GM12878 (cell line): ENCODE measurements around the gene PRSS35. TPM values are rescaled to one million over a fixed set of nuclear protein-coding genes. Genes with fewer than 3 reads are reported as not detected.

Source experiments
- ATAC-seq: fragments of 200-7000 bp; cut with Tn5 transposase; 3 replicates; pipeline ENCODE4 v1.9.1; 2020; ENCODE audit warnings: mild to moderate bottlenecking, moderate library complexity
- BruUV-seq: library from RNA; stranded (reverse); fragments of 400-500 nt; replicated peaks from 2 replicates; lab custom pipeline; 2021; lab: Mats Ljungman, UMichigan
- CTCF ChIA-PET: fragments of 300-600 bp; sonication (Branson Sonifier 250); formaldehyde crosslinking; extraction: SDS; loops from one replicate; lab custom pipeline; 2021; ENCODE audit warnings: inconsistent platforms; lab: Yijun Ruan, JAX
- POLR2A ChIA-PET: fragments of 350-600 bp; formaldehyde crosslinking; extraction: SDS; loops from one replicate; lab custom pipeline; 2021; ENCODE audit warnings: inconsistent platforms; lab: Charles Lee
- RAD21 ChIA-PET: fragments of 300-600 bp; sonication (Branson Sonifier 250); formaldehyde crosslinking; loops from one replicate; lab custom pipeline; 2023; ENCODE audit warnings: antibody characterized with exemption; ENCODE audit not compliant: unreplicated experiment; lab: Charles Lee
- SMC1A ChIA-PET: fragments of 300-600 bp; sonication (Branson Sonifier 250); formaldehyde crosslinking; loops from one replicate; lab custom pipeline; 2023; ENCODE audit not compliant: unreplicated experiment, uncharacterized antibody; lab: Charles Lee
- DNase-seq: peaks from one replicate; pipeline ENCODE4 v3.0.0-alpha.2; 2011; ENCODE audit warnings: low read depth, low spot score
- FAIRE-seq: peaks from 3 replicates; lab custom pipeline; 2011; peaks lifted over from hg19 to GRCh38; lab: Jason Lieb, UNC
- H2AFZ ChIP-seq: 2 replicates; pipeline ENCODE4 v1.6.0; 2011; ENCODE audit warnings: low read depth, low read length, control low read depth; ENCODE audit not compliant: control insufficient read depth
- H3K27ac ChIP-seq: 2 replicates; pipeline ENCODE4 v1.5.1; 2011; ENCODE audit warnings: control low read depth; ENCODE audit not compliant: control insufficient read depth, insufficient read depth
- H3K27me3 ChIP-seq, 2 experiments: replicated peaks in 1 of 2; 2 replicates each; pipeline versions ENCODE4 v1.6.0 to v1.6.1; 2011; ENCODE audit warnings: low read length in 1 of 2; ENCODE audit not compliant: control insufficient read depth in 2 of 2, insufficient read depth in 2 of 2
- H3K36me3 ChIP-seq, 2 experiments: 2 replicates each; pipeline ENCODE4 v1.5.1; 2011; ENCODE audit warnings: low read length in 1 of 2; ENCODE audit not compliant: control insufficient read depth in 2 of 2, insufficient read depth in 2 of 2
- H3K4me1 ChIP-seq: 2 replicates; pipeline ENCODE4 v1.6.1; 2011; ENCODE audit warnings: mild to moderate bottlenecking, low read length, moderate library complexity, mixed read lengths; ENCODE audit not compliant: control insufficient read depth, insufficient read depth
- H3K4me2 ChIP-seq: 2 replicates; pipeline ENCODE4 v1.6.0; 2011; ENCODE audit warnings: control low read depth; ENCODE audit not compliant: control insufficient read depth, insufficient read depth
- H3K4me3 ChIP-seq: fragments of 200-600 bp; sonication (generic); 2 replicates; pipeline ENCODE4 v1.5.1; 2016
- H3K79me2 ChIP-seq: 2 replicates; pipeline ENCODE4 v1.6.0; 2011; ENCODE audit warnings: low read length; ENCODE audit not compliant: control insufficient read depth, insufficient read depth
- H3K9ac ChIP-seq: 2 replicates; pipeline ENCODE4 v1.8.0; 2011; ENCODE audit warnings: low read length, control low read depth, mixed read lengths; ENCODE audit not compliant: control insufficient read depth, insufficient read depth
- H3K9me3 ChIP-seq: replicated peaks from 3 replicates; pipeline ENCODE4 v1.5.1; 2011; ENCODE audit warnings: mild to moderate bottlenecking, low read length; ENCODE audit not compliant: control insufficient read depth, insufficient read depth
- H4K20me1 ChIP-seq: 2 replicates; pipeline ENCODE4 v1.6.0; 2011; ENCODE audit not compliant: control insufficient read depth, insufficient read depth
- ATF2 ChIP-seq: IDR thresholded peaks from 2 replicates; pipeline ENCODE4 v1.6.1; 2012; ENCODE audit warnings: low read length, inconsistent platforms
- CBX3 ChIP-seq: fragments of 200-600 bp; sonication (generic); IDR thresholded peaks from 2 replicates; pipeline ENCODE4 v1.6.1; 2016; ENCODE audit warnings: low read depth, borderline replicate concordance
- CREM ChIP-seq: IDR thresholded peaks from 2 replicates; pipeline ENCODE4 v1.6.1; 2014; ENCODE audit warnings: antibody characterized with exemption, low read depth
- CUX1 ChIP-seq: IDR thresholded peaks from 2 replicates; pipeline ENCODE4 v1.6.1; 2012; ENCODE audit warnings: improper control_type of control experiment, low read depth, low read length; ENCODE audit not compliant: insufficient replicate concordance
- E2F4 ChIP-seq: IDR thresholded peaks from 2 replicates; pipeline ENCODE4 v1.6.1; 2012; ENCODE audit warnings: low read depth, low read length, improper control_type of control experiment
- FOXK2 ChIP-seq: fragments of 450-650 bp; IDR thresholded peaks from 2 replicates; pipeline ENCODE4 v1.6.1; 2017; ENCODE audit warnings: mild to moderate bottlenecking, moderate library complexity
- NKRF ChIP-seq: fragments of 450-650 bp; conservative IDR thresholded peaks from 2 replicates; pipeline ENCODE4 v1.6.1; 2017; ENCODE audit warnings: mild to moderate bottlenecking, moderate library complexity
- REST ChIP-seq: IDR thresholded peaks from 2 replicates; pipeline ENCODE4 v1.6.1; 2012; ENCODE audit warnings: mild to moderate bottlenecking, low read depth, low read length
- USF2 ChIP-seq: IDR thresholded peaks from 2 replicates; pipeline ENCODE4 v1.6.1; 2011; ENCODE audit warnings: low read depth, low read length, improper control_type of control experiment, borderline replicate concordance
- WGBS: methylation state at CpG from one replicate; pipeline ENCODE4 v1.1.6; 2016; ENCODE audit warnings: low lambda C conversion rate; ENCODE audit not compliant: insufficient replicate concordance, insufficient coverage; ENCODE audit errors: missing lambda C conversion rate; 5-methylcytosine and 5-hydroxymethylcytosine counted together
- in situ Hi-C: fragments of 300-500 bp; cut with MboI; formaldehyde crosslinking; loops from 9 replicates; pipeline ENCODE4 v1.14.3; 2018; ENCODE audit warnings: mixed read lengths
- intact Hi-C: fragments of 100-400 bp; cut with micrococcal nuclease; formaldehyde crosslinking; loops from one replicate; pipeline ENCODE4 v1.14.2; 2022; ENCODE audit not compliant: unreplicated experiment
- polyA plus RNA-seq, 11 experiments: library from polyadenylated mRNA; depleted of rRNA in 4 of 11; unstranded in 6 of 11; stranded (reverse) in 5 of 11; fragments of >200 nt; fragmentation: Nextera tagmentation in 4 of 11; fragmentation: Illumina TruSeq in 1 of 11; extraction: Ambion mirVana in 4 of 11; extraction: Trizol in 1 of 11; gene quantifications; 1 replicate in 1 of 11; 2 replicates in 10 of 11; pipeline versions ENCODE4 v1.2.1 to v1.2.3, GENCODE V29; 2011 to 2016; ENCODE audit warnings: inconsistent platforms in 2 of 11, missing spikeins in 2 of 11, low read depth in 1 of 11
- total RNA-seq, 4 experiments: library from RNA; depleted of rRNA in 3 of 4; stranded (reverse); fragments of >200 nt in 3 of 4; fragmentation: Illumina TruSeq in 1 of 4; extraction: Trizol in 1 of 4; gene quantifications; 2 replicates each; pipeline versions ENCODE4 v1.2.1 to v1.2.3, GENCODE V29; 2013 to 2021

The PRSS35 gene
- total and polyA plus RNA-seq, 10 of the 15 experiments (the other 5 are each of a cell fraction or from before 2014, with no cell fraction given), result not detected

GRCh38 chr6:83470587-83470986 is 41.7 kb upstream of the PRSS35 start:
- no peaks in the 10 kb centered on the region for H3K4me1 ChIP-seq
- DNase-seq (no peak), FAIRE-seq (no peak), ATAC-seq (no peak)
- H3K9ac ChIP-seq, result no peak overlapping the region
- H3K4me2 ChIP-seq, result no peak overlapping the region
- BruUV-seq, result no TSS peak
- H2AFZ ChIP-seq, result no peak overlapping the region
- H3K79me2 ChIP-seq, result no peaks in the 10 kb centered on the region
- H3K27me3 ChIP-seq, result no peaks in the 10 kb centered on the region
- SMC1A ChIA-PET, result no interaction called here
- no peaks in the 10 kb centered on the region for H3K9me3 ChIP-seq
- H3K4me3 ChIP-seq, result no peak overlapping the region
- H3K27ac ChIP-seq, result no peak overlapping the region
- RAD21 ChIA-PET, result no interaction called here
- intact Hi-C loops (no loop called here), in situ Hi-C loops (no loop called here)
- no peaks in the 10 kb centered on the region for H3K36me3 ChIP-seq
- no peaks in the 10 kb centered on the region for H4K20me1 ChIP-seq
- WGBS, result 68% methylated on average over 3 of the region's 3 CpGs
- POLR2A ChIA-PET, result no interaction called here
- CTCF ChIA-PET, result no interaction called here
- TF ChIP-seq FOXK2 (no peak), REST (no peak), NKRF (no peak), USF2 (no peak), E2F4 (no peak), CREM (no peak), ATF2 (no peak), CUX1 (no peak), CBX3 (no peak)
